Stimulated activated CD8-positive, alpha-beta memory T cell treated with anti-CD3 and anti-CD28 coated beads, Interleukin-15, amount 100 ng/mL, for 24 hours (primary cell): Measurements from ENCODE around the gene CD247.
"Not testable (repeated sequence)": the region's sequence is repeated elsewhere in the genome, so short reads cannot be mapped to it uniquely, and the experiment has no call there.

Experiments
- DNase-seq: peaks from one replicate; pipeline ENCODE4 v3.0.0-alpha.2; 2020; ENCODE audit warnings: low read depth

CD247 gene

DNA sequence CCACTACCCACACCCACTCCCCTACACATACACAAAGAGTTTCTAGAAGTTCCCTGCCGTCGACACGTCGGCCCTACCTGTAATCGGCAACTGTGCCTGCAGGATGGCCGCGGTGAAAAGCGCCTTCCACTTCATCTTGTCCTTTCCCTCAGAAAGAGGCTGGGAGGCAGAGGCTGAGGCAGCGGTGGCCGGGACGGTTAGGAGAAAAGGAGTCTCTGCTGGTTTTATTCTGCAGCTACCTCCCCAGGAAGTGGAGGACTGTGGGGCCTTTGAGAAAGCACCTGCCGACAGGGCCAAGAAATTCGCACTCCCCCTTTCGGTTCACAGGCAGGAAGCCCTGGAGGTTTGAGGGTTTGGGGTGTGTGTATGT, at the start of gene CD247:
Gene CD247 (minus strand): TSS at position 199 of the 370 bp plus-strand sequence. CDS start 64 bp downstream, at position 135.
- peak; percentile 27 for DNase-seq

DNA sequence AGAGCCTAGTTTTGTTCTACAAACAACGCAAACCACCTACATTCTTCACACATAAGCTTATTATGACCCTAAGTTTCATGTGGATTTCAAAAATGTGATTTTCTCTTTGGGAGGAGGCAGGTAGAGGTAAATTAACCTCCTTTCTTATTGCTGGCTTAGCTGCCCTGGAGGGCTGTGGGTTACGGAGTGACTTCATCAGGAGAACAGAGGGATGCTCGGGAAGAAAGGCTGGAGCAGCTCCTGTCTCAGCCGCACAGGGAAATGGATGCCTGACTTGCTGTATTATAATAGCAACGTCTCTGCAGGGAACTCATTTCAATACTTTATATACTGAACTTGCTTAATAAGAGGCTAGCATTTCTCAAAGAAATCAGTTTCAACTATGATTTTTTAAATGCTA, 49.3 kb upstream of the CD247 start:
- DNase-seq: no peak

DNA sequence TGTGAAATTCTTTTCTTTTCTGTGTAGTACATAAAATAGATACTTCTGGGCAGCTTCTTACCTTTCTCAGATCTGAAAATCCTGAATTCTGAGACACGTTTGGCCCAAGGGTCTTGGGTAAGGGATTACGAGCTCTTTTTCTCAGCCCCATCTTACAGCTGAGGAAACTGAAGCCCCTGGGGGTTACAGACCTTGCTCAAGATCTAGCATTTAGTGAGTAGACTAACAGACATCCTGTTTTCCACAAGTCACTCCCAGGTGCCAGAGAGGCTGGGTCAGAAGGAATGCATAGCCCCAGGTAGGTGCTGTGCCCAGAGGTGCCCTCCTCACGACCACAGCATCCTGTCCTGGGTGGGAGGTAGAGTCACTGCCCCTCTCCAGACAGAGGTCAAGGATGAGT, 48.4 kb upstream of the CD247 start:
- DNase-seq: no peak

DNA sequence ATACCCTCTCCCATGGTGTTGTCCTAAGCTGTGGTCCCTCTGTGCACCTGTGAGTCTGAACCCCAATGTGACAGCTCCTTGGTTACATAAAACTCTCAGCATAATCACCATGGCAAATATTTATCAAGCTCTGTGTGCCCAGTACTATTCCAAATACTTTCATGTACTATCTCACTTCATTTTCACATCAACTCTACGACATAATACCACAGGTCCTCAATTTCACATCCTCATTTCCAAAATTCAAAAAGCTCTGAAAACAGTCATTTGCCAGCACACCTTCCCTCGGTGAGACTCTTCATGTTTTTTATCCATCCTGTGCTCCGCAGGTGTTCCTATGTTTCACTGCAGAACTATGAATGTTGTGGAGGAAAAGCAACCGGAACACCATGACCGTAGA, 47.6 kb upstream of the CD247 start:
- no peak for DNase-seq

DNA sequence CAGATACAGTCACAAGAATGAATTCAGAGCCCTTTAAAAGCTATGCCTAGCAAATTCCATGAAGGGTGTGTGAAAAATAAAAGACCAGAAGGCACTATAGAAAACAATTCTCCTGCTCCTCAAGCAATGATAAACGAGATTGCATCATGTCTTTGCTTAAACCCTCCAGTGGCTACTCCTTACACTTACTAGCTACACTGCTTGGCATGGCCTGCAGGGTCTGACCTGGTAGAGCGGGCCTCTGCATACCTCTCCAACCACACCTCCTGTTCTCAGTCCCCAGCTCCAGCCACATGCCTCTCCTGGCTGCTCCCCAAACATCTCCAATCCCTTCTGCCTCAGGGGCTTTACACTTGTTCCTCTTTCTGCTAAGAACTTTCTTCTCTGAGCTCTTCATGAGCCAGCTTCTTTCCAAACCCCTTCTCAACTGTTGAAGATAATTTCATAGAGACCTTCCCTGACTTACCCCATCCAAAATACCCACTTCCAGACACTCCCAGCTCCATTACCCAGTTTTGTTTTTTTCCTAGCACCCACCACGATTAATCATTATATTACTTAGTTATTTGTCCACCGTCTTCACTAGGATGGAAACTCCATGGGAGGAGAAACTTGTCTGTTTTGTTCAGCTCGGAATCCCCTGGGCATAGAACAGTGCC, 46.4 kb upstream of the CD247 start:
- DNase-seq: no peak

DNA sequence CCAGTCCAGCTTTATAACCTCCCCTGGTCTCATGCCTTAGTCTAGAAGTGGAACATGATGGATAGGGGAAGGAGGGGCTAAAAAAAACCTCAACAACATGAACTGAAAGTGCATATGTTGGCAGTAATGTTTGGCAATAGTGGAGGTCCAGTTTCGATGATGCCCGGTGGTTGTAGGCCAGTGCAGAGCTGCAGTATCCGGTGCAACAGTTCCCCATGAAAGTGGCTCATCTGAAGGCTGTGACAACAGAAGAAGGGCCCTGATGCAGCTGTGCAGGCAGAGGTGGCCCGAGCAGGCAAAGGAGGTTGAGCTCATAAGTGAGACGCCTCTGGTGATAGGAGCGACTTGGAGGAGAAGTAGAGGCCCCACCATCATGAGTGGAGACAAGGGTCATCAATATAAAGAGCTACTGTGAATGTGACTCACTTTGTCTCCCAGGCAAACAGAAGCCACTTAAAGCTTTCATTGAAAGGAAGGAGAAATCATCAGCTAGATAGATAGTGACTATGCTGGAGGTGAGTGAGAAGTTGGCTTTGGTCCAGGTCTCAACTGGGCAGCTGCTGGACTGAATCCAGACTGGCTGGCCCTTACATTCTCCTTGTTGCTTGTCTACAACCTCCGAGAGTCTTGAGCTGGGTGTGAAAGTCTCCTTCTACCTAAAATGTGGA, 45.4 kb upstream of the CD247 start:
- no peak for DNase-seq

DNA sequence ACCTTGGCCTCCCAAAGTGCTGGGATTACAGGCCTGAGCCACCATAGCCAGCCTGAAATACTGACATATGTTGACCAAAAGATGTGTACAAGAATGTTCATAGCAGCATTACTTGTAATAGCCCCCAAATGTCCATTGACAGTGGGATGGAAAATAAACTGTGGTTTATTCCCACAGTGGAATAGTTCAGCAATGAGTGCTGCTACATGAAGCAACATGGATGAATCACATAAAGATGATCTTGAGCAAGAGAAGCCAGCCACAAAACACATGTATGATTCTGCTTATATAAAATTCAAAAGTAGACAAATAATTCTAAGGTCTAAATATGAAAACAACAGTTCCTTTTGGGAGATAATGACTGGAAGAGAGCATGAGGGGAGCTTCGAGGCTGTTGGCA, 44.4 kb upstream of the CD247 start:
- DNase-seq: no peak

DNA sequence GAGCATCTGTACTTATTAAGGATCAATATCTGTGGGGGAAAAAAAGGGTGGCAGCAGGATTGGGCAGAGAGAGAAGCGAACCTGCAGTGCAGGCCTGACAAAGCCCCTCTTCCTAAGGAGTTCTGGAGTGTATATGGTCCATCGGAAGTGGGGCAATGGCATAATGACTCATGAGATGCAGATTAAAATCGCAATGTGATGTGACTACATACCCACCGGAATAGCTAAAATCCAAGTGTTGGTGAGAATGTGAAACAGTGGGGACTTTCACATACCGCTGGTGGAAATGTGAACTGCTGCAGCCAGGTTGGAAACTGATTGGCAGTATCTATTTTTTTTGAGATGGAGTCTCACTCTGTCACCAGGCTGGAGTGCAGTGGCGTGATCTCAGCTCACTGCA, 43.4 kb upstream of the CD247 start:
- no peak for DNase-seq

DNA sequence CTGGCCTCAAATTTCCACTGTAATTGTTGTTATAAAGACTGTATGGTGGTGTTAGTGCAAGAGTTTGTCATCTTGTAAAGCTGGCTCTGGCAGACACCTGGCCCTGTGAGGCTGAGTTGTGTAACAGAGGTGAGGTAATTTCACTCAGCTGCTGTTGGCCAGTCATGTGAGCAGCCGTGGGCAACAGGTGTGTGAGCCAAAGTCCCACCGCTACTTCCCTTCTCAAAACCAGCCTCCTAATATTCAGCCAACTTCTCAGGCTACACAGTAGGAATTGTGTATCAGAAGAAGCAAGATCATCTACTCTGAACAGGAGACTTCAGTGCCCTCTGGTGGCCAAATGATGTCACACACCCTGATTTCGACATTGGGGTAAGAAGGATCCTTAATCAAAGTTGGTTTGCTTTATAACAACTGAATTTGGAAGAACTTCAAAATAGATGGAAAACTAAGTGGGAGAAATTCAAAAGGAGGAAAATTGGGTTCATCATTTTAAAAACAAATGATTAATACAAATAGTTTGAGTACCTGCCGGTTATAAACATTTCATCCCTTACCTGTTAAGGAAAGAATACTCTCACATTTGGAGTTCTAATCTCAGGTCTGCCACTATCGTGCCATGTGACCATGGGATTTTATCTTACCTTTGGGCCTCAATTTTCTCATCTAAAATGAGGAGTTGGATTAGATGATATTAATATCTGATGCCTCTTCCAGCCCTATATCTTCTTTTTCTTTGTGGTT, 37.8 kb upstream of the CD247 start:
- peak; percentile 33 for DNase-seq

DNA sequence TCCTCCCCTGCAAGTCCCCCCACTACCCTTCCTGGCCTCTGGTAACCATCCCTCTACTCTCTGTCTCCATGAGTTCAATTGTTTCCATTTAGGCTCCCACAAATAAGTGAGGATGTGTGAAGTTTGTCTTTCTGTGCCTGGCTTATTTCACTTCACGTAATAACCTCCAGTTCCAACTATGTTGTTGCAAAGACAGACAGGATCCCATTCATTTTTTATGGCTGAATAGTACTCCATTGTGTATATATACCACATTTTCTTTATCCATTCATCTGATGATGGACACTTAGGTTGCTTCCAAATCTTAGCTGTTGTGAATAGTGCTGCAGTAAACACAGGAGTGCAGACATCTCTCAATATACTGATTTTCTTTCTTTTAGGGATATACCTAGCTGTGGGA, 36.7 kb upstream of the CD247 start:
- not testable (repeated sequence) for DNase-seq

DNA sequence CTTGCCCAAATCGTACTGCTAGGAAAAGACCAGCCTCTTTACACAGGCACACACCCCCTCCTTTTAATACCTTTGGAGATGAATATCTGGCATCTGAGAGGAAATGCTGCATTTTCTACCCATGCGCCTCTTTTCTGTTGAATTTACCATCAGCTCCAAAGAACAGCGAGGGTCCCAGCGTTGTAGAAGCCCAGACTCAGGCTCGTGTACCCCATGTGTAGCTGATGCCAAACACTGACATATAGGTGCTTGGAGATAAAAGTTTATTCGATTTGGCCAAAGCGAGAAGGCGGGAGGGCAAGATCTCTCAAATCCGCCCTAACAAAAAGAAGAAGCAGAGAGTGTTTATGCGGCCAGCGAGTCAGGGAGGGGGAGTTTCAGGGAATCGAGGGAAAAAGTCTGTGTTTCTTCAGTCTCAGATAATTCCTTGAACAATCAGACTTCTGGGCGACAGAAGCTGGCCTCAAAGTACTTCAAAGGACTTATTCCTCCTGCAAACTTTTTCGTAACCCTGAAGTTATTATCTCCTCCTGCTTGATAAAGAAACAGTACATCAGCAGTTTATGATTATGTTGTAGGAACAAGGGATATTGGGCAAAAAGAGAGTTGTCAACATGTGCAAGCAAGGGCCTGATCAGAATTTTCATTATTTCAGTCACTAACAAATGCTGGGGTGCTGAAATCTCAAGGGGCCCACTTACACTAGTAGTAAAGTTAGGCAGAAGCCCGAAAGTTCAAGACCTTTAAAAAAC, 35.9 kb upstream of the CD247 start:
- DNase-seq: no peak

DNA sequence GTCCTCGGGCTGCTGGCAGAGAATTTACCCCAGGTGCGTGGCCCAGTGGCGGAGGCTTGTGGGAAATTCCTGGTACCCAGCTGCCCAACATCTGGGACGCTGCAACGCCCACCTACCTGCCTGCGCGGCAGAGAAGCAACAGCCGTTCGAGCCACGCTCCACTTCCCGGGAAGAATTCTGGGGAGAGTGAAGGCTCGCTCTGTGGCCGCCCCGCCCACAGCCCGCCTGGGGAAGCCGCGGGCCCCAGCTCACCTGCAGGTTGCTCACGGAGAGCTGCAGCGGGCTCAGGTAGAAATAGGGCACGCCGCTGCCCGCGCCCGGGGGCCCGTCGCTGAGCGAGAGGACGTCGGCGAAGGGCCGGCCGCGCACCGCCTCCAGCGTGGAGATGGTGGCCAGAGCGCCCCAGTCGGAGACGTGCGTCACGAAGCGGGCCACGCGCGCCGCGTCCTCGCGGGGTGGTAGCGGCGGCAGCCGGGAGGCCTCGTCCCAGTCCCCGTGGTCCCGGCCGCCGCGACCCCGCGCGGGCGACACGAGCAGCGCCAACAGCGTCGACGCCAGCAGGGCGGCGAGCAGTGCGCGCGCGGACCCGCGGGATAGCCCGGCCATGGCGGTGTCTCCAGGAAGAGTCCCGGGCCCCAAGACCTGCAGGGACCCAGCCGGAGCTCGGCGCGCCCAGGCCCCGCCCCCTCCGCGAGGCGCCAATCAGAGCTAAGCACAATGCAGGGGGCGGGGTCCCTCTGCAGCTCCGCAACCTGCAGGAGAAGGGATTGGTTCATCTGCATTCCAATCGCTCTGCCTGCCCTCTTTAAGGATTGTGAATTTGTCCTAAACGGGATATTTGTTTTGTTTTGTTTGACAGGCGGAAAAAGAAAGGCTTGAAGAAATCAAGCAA, 35.1 kb upstream of the CD247 start, which contains the start of gene CREG1:
Gene CREG1 (minus strand): TSS at position 627 of the 892 bp plus-strand sequence.
- peak; percentile 72 for DNase-seq

DNA sequence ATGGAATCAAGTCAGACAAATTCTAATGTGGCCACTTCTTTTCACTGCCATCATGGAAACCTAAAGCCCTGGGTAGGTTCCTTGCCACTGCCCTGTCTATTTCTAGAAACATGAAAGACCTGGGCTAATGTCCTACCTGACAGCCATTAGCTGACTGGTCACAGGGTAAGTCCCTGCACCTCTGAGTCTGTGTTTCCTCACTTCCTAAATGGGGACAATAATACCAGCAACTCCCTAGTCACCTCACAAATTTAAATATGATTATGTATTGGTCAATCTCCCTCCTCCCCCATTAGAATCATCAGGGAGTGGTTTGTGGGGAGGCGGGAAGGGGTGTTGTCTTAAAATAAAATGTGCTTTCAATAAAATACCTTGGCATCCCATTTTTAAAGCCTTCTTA, 33.0 kb upstream of the CD247 start:
- DNase-seq: no peak

DNA sequence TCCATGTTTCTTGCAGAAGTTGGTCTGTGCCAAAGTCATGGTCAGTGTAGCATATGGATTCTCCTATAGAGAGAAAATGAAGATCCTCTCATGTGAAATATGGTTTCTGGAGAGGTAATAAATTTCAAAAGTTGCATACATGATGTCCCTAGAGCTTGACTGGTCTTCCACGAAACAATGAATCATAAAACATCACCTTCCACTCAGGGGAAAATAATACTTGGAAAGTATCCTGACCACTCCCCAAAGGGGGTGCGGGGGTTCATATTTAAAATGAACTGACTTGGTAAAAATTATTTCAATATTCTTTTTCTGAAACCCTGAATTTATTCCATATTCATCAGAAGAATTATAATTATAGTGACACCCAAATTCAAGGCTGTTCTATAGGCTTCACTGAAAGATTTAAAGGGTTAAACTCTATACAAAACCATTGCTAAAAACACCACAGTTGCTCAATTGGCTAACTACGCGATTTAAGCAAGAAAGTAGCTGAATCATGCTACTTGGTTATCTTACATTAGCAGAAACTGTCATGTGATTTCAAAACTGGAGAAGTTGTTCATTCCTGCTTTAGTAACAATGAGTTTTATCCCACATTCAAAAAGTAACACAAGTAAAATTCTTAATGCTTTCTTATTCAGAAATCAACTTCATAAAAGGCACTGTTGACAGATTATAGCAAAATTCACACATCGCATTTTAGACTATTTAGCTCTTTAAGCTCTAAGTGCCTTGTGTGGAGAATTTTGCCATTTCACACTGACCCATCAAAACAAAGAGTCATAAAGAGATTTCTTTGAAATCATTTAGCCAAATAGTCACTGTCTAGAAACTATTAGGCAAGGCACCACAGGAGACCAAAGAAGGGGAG, 30.0 kb upstream of the CD247 start:
- DNase-seq: no peak

DNA sequence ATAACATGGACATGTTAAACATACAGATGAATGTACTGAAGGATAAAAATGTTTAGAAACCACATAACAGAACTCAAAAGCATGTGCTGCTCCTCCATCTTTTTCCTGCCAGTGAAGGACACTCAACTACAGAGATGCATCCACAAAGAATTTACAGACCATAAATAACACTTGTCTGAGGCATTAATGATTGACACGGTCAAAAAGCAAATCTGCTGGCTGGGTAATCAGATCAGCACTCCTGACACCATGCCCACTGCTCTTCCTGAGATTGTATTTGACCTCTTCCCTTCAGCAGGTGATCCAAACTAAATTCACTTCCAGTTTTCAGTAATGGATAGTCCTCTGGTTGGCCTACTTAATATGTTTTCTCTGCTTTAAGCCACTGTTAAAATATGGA, 28.6 kb upstream of the CD247 start:
- no peak for DNase-seq

DNA sequence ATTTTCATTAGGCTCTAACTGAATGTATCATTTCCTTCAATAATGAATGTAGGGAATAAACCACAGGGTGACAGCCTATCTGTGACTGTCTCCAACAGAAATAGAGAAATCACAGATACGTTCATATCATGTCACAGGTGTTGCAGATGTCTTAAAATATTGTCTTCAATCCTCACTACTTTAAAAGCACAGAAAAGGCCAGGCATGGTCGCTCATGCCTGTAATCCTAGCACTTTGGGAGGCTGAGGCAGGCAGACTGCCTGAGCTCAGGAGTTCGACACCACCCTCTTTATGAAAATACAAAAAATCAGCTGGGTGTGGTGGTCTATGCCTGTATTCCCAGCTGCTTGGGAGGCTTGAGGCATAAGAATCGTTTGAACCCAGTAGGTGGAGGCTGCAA, 27.0 kb upstream of the CD247 start:
- no peak for DNase-seq

DNA sequence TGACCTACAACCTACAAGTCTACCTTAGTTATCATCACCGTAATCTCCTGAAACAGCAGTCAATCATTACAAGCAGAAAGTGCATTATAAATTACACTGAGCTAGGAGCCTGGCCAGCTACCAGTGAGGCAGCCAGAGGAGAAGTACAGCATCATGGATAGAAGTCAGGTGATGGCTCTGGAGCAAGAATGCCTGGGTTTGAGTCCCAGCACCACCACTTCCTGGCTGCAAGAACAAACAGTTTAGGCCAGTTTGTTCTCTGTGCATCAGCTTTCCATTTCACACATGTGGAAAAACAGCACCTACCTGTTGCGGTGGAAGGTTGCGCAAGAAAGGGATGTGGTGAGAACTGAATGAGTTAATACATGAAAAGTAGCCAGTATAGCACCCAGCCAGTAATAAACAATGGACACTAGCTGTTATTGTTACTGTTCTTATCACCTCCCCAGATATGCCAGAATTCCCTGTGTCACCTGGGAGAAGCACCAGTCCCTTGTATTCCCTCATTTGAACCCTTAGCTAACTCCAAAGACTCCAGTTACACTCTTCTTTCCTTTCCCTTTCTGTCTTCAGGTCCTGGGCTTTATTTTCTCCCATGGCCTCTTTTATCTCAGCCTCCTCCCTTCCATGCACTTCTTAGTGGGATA, 26.2 kb upstream of the CD247 start:
- DNase-seq: no peak

DNA sequence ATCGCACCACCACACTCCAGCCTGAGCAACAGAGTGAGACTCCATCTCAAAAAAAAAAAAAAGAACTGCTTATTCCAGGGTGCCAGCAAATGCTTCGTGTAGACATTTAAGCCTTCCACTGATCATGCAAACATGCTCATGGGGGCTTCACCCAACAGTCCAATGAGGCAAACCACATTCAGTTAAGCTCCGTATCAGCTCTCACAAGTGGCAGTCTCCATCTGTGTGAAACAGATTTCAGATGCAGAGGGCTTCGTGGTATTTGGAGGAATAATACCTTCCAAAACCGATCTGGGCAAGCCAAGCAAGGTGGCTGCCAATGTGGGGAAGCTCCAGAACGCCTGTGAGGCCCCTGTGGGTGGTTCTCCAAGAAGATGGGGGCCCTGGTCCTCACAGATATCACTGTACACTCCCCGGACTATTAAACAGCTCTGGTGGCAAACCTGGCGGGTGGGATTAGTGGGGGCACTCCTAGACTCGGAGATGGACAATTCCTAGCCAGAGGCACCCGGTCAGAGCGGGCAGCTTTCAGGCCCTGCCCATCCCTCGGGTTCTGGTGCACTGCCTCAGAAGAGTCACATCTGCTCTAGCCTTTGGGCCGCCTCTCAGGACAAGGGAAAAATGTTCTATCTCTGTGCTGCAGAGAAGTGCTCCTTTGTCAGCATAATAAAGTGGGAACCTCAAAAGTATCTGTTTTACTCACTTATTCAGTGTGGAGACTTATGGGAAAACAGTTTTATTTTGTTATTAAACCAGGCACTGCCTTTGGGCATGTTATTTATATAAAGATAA, 25.1 kb upstream of the CD247 start:
- no peak for DNase-seq
